HCT116 (cell line): ENCODE data around the gene ERAL1. TPM values are rescaled to one million over a fixed set of nuclear protein-coding genes. Genes with fewer than 3 reads are reported as not detected.

Source experiments
- ATAC-seq: fragments of 200-7000 bp; cut with Tn5 transposase; 2 replicates; pipeline ENCODE4 v1.9.1; 2020; ENCODE audit warnings: mild to moderate bottlenecking, moderate library complexity
- BruUV-seq: library from RNA; stranded (reverse); fragments of 400-500 nt; replicated peaks from 2 replicates; lab custom pipeline; 2021; lab: Mats Ljungman, UMichigan
- CTCF ChIA-PET: fragments of 300-600 bp; sonication (Branson Sonifier 250); formaldehyde crosslinking; loops from one replicate; lab custom pipeline; 2021; ENCODE audit warnings: antibody characterized with exemption; lab: Charles Lee
- POLR2A ChIA-PET: fragments of 300-600, 350-600 bp; sonication (Branson Sonifier 250); formaldehyde crosslinking; loops from one replicate; lab custom pipeline; 2021; ENCODE audit warnings: antibody characterized with exemption; lab: Charles Lee
- RAD21 ChIA-PET, 2 experiments: fragments of 300-600 bp; sonication (Branson Sonifier 250); formaldehyde crosslinking; loops; one replicate each; lab custom pipeline; 2023; ENCODE audit warnings: low total read pairs in 2 of 2; ENCODE audit not compliant: uncharacterized antibody in 2 of 2, unreplicated experiment in 2 of 2, low non-redundant PET in 1 of 2; lab: Charles Lee
- DNase-seq: peaks from one replicate; pipeline ENCODE4 v3.0.0-alpha.2; 2010; ENCODE audit warnings: low read depth, low spot score
- H2AFZ ChIP-seq: fragments of 200-600 bp; shearing (Covaris generic), sonication (generic); 2 replicates; pipeline ENCODE4 v1.6.1; 2017; ENCODE audit warnings: low read depth, mixed run types, mixed read lengths, antibody characterized with exemption, low read length; ENCODE audit not compliant: poor library complexity, severe bottlenecking
- H3K27ac ChIP-seq: 2 replicates; pipeline ENCODE4 v1.5.1; 2012; ENCODE audit warnings: low read depth, low read length
- H3K27me3 ChIP-seq: fragments of 200-600 bp; sonication (generic); 2 replicates; pipeline ENCODE4 v1.6.1; 2016; ENCODE audit warnings: mixed run types, low read length, mixed read lengths; ENCODE audit not compliant: insufficient read depth
- H3K36me3 ChIP-seq, 2 experiments: fragments of 200-500 bp in 1 of 2; fragments of 200-600 bp in 1 of 2; sonication (Bioruptor generic) in 1 of 2; sonication (generic) in 1 of 2; 2 replicates each; pipeline versions ENCODE4 v1.5.1 to v1.6.1; 2014 to 2016; ENCODE audit warnings: low read length in 2 of 2, inconsistent platforms in 1 of 2, mixed read lengths in 1 of 2, mixed run types in 1 of 2; ENCODE audit not compliant: insufficient read depth in 2 of 2, control insufficient read depth in 1 of 2
- H3K4me1 ChIP-seq, 2 experiments: fragments of 200-600 bp in 1 of 2; sonication (generic) in 1 of 2; 2 replicates each; pipeline versions ENCODE4 v1.5.1 to v1.6.1; 2012 to 2017; ENCODE audit warnings: low read length in 2 of 2, inconsistent platforms in 1 of 2, mild to moderate bottlenecking in 1 of 2, mixed read lengths in 1 of 2, mixed run types in 1 of 2, moderate library complexity in 1 of 2; ENCODE audit not compliant: insufficient read depth in 2 of 2, control insufficient read depth in 1 of 2
- H3K4me2 ChIP-seq: fragments of 200-600 bp; sonication (generic); 2 replicates; pipeline ENCODE4 v1.6.1; 2017; ENCODE audit warnings: mixed run types, low read length, mixed read lengths
- H3K4me3 ChIP-seq, 2 experiments: fragments of 200-600 bp in 1 of 2; sonication (generic) in 1 of 2; replicated peaks in 1 of 2; 2 replicates each; pipeline ENCODE4 v1.5.1; 2011 to 2016; ENCODE audit warnings: low read length in 2 of 2, control low read depth in 1 of 2, low read depth in 1 of 2, mild to moderate bottlenecking in 1 of 2, mixed read lengths in 1 of 2, mixed run types in 1 of 2
- H3K79me2 ChIP-seq: fragments of 200-600 bp; sonication (generic); 2 replicates; pipeline ENCODE4 v1.6.1; 2017; ENCODE audit warnings: mild to moderate bottlenecking, mixed run types, low read length, moderate library complexity, mixed read lengths; ENCODE audit not compliant: insufficient read depth
- H3K9ac ChIP-seq: fragments of 200-600 bp; sonication (generic); 2 replicates; pipeline ENCODE4 v1.6.1; 2016; ENCODE audit warnings: low read length, mixed read lengths
- H3K9me2 ChIP-seq: fragments of 200-600 bp; sonication (generic), shearing (Covaris generic); 2 replicates; pipeline ENCODE4 v1.6.1; 2017; ENCODE audit warnings: mixed run types, mild to moderate bottlenecking, moderate library complexity; ENCODE audit not compliant: insufficient read depth
- H3K9me3 ChIP-seq, 2 experiments: fragments of 200-500 bp in 1 of 2; fragments of 200-600 bp in 1 of 2; sonication (Bioruptor generic) in 1 of 2; sonication (generic) in 1 of 2; 2 replicates each; pipeline ENCODE4 v1.6.1; 2014 to 2017; ENCODE audit warnings: low read length in 2 of 2, mixed read lengths in 2 of 2, inconsistent platforms in 1 of 2, low read depth in 1 of 2, mild to moderate bottlenecking in 1 of 2, mixed run types in 1 of 2, moderate library complexity in 1 of 2; ENCODE audit not compliant: control insufficient read depth in 1 of 2, insufficient read depth in 1 of 2
- H4K20me1 ChIP-seq: fragments of 200-600 bp; sonication (generic), shearing (Covaris generic); 2 replicates; pipeline ENCODE4 v1.6.1; 2017; ENCODE audit warnings: mixed run types, mild to moderate bottlenecking, moderate library complexity; ENCODE audit not compliant: insufficient read depth
- ATF3 ChIP-seq: IDR thresholded peaks from 2 replicates; pipeline ENCODE4 v1.6.1; 2012
- CBX3 ChIP-seq: IDR thresholded peaks from 2 replicates; pipeline ENCODE4 v1.6.1; 2012; ENCODE audit warnings: low read depth
- CTCF ChIP-seq, 3 experiments: fragments of 200-600 bp in 1 of 3; sonication (generic) in 1 of 3; IDR thresholded peaks in 2 of 3; conservative IDR thresholded peaks in 1 of 3; 2 replicates each; pipeline ENCODE4 v1.5.1; 2012 to 2017; ENCODE audit warnings: low read depth in 2 of 3, low read length in 2 of 3, antibody characterized with exemption in 1 of 3, borderline replicate concordance in 1 of 3, control low read depth in 1 of 3, mild to moderate bottlenecking in 1 of 3, mixed read lengths in 1 of 3, mixed run types in 1 of 3, moderate library complexity in 1 of 3; ENCODE audit not compliant: insufficient read depth in 1 of 3
- EGR1 ChIP-seq: IDR thresholded peaks from 2 replicates; pipeline ENCODE4 v1.6.1; 2012; ENCODE audit warnings: low read depth
- EZH2 ChIP-seq: fragments of 200-600 bp; sonication (generic); IDR thresholded peaks from 2 replicates; pipeline ENCODE4 v1.6.1; 2017; ENCODE audit warnings: antibody characterized with exemption, mixed run types
- FOSL1 ChIP-seq: IDR thresholded peaks from 2 replicates; pipeline ENCODE4 v1.6.1; 2012; ENCODE audit warnings: low read depth
- POLR2A ChIP-seq: IDR thresholded peaks from 2 replicates; pipeline ENCODE4 v1.7.0; 2011; ENCODE audit warnings: borderline replicate concordance; ENCODE audit not compliant: insufficient read depth, insufficient read length; ENCODE audit errors: extremely low read depth
- RAD21 ChIP-seq: IDR thresholded peaks from 2 replicates; pipeline ENCODE4 v1.6.1; 2012; ENCODE audit warnings: low read depth, mild to moderate bottlenecking
- SIN3A ChIP-seq: IDR thresholded peaks from 2 replicates; pipeline ENCODE4 v1.6.1; 2012; ENCODE audit warnings: low read depth
- SP1 ChIP-seq: IDR thresholded peaks from 2 replicates; pipeline ENCODE4 v1.6.1; 2012; ENCODE audit warnings: low read depth
- SRF ChIP-seq: IDR thresholded peaks from 2 replicates; pipeline ENCODE4 v1.6.1; 2012; ENCODE audit warnings: low read depth
- TCF7L2 ChIP-seq: IDR thresholded peaks from 2 replicates; pipeline ENCODE4 v1.7.0; 2011; ENCODE audit warnings: borderline replicate concordance, inconsistent platforms; ENCODE audit not compliant: insufficient read depth, insufficient read length; ENCODE audit errors: extremely low read depth
- ZBTB33 ChIP-seq: IDR thresholded peaks from 2 replicates; pipeline ENCODE4 v1.6.1; 2011; ENCODE audit warnings: mild to moderate bottlenecking, low read length, moderate library complexity; ENCODE audit not compliant: insufficient replicate concordance; ENCODE audit errors: extremely low read depth
- ZNF274 ChIP-seq: fragments of 200-500 bp; sonication (Bioruptor generic); IDR thresholded peaks from 2 replicates; pipeline ENCODE4 v1.6.1; 2014; ENCODE audit warnings: mild to moderate bottlenecking, low read depth, low read length, inconsistent platforms
- intact Hi-C: fragments of 100-400 bp; cut with micrococcal nuclease; formaldehyde crosslinking; loops from 2 replicates; pipeline ENCODE4 v1.10.0; 2022
- total RNA-seq: library from RNA; stranded (reverse); gene quantifications from one replicate; pipeline ENCODE4 v1.2.1, GENCODE V29; 2021; ENCODE audit not compliant: unreplicated experiment

Gene ERAL1
- total RNA-seq, 1 experiment from 2014 or later, result 52.0 TPM

GRCh38 chr17:28883967-28884702 lies 29.3 kb downstream of the ERAL1 start (continued):
- TF ChIP-seq CTCF (IDR thresholded peaks at IDR 0.05 in 2 of 3, conservative IDR thresholded peaks at IDR 0.05 in 1 of 3; ENCODE audit: borderline replicate concordance in 1 of 3, insufficient read depth in 1 of 3, low read depth in 2 of 3, low read length in 2 of 3) (no peak), ZBTB33 (no peak), POLR2A (no peak), RAD21 (no peak), CBX3 (no peak), EGR1 (no peak), SP1 (no peak), ZNF274 (no peak)

GRCh38 chr17:28885363-28885762 lies 30.5 kb downstream of the ERAL1 start:
- no TSS peak for BruUV-seq
- Histone ChIP-seq H3K4me3 (no peak overlapping the region), H2AFZ (no peak overlapping the region), H3K9ac (no peak overlapping the region), H3K79me2 (no peaks in the 10 kb centered on the region), H3K4me2 (no peak overlapping the region), H3K4me1 (no peaks in the 10 kb centered on the region), H3K36me3 (peaks cover 0 to 4% of the 10 kb centered on the region in 2 experiments; a peak in 2 of 4 replicates), H3K9me2 (no peaks in the 10 kb centered on the region), H3K27me3 (no peaks in the 10 kb centered on the region), H3K27ac (no peak overlapping the region), H4K20me1 (no peaks in the 10 kb centered on the region), H3K9me3 (no peaks in the 10 kb centered on the region)
- intact Hi-C loops, result no loop called here
- POLR2A ChIA-PET, result no interaction called here
- ATAC-seq (no peak), DNase-seq (no peak)
- TF ChIP-seq SP1 (no peak), SRF (no peak), EGR1 (no peak), ATF3 (no peak), EZH2 (no peak), TCF7L2 (no peak), FOSL1 (no peak), RAD21 (no peak), SIN3A (no peak)
- CTCF ChIA-PET, result no interaction called here
- RAD21 ChIA-PET, result no interaction called here
